GM12865 (cell line): ENCODE data around the gene PGGHG.

Experiments
- DNase-seq: peaks from one replicate; pipeline ENCODE4 v3.0.0; 2010; ENCODE audit warnings: low read depth
- H3K4me3 ChIP-seq: 2 replicates; pipeline ENCODE4 v1.5.1; 2011; ENCODE audit warnings: mild to moderate bottlenecking, low read depth, low read length, control low read depth
- TF ChIP-seq, protein P1 (sequence below): IDR thresholded peaks from 2 replicates; pipeline ENCODE4 v1.5.1; 2011; ENCODE audit warnings: low read length, control low read depth, low read depth, inconsistent platforms; ENCODE audit not compliant: insufficient read depth; ENCODE audit errors: missing control alignments

Gene PGGHG

DNA sequence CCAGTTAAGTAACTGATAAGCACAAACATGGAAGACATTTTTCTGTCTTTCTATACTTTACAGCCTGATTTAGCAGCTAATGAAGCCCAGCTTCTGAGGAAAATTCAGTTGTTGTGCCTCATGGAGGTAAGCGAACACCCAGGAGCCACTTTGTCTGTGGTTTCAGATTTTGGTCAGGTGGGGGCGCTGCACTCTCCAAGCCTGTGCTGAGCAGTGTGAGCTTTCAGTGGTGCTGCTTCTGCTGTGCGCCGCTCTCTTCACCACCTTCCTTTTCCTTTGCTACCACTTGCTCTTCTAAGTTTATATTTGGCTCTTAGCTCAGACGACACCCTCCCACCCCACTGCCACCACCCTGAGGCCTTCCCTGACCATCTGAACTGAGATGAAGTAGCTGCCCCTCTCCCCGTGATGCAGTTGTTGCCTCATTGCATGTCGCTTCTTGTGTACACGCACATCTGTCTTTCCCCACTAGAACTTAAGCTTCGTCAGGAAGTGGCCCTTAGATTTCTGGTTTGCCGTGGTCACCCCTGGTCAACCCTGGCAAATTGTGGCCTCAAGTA, 38.1 kb upstream of the PGGHG start:
- H3K4me3 ChIP-seq, result no peak overlapping the region
- DNase-seq, result peak; percentile 69
- TF ChIP-seq, protein P1, sequence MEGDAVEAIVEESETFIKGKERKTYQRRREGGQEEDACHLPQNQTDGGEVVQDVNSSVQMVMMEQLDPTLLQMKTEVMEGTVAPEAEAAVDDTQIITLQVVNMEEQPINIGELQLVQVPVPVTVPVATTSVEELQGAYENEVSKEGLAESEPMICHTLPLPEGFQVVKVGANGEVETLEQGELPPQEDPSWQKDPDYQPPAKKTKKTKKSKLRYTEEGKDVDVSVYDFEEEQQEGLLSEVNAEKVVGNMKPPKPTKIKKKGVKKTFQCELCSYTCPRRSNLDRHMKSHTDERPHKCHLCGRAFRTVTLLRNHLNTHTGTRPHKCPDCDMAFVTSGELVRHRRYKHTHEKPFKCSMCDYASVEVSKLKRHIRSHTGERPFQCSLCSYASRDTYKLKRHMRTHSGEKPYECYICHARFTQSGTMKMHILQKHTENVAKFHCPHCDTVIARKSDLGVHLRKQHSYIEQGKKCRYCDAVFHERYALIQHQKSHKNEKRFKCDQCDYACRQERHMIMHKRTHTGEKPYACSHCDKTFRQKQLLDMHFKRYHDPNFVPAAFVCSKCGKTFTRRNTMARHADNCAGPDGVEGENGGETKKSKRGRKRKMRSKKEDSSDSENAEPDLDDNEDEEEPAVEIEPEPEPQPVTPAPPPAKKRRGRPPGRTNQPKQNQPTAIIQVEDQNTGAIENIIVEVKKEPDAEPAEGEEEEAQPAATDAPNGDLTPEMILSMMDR, result peak; percentile 72

DNA sequence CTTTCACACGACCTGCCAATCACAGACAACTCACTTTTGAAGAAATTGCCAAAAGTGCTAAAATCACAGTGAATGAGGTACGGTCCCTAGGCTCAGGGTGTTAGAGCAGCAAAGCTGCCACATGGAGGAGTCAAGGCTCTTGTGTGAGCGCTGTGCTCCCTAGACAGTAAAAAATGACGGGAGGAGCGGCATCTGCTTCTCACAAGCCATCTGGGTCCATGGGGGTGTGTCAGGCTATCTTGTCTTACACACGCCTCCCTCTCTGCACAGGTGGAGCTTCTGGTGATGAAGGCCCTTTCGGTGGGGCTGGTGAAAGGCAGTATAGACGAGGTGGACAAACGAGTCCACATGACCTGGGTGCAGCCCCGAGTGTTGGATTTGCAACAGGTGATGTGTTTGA, 37.4 kb upstream of the PGGHG start:
- H3K4me3 ChIP-seq, result no peak overlapping the region
- TF ChIP-seq, protein P1, result no peak
- DNase-seq, result peak; percentile 36

DNA sequence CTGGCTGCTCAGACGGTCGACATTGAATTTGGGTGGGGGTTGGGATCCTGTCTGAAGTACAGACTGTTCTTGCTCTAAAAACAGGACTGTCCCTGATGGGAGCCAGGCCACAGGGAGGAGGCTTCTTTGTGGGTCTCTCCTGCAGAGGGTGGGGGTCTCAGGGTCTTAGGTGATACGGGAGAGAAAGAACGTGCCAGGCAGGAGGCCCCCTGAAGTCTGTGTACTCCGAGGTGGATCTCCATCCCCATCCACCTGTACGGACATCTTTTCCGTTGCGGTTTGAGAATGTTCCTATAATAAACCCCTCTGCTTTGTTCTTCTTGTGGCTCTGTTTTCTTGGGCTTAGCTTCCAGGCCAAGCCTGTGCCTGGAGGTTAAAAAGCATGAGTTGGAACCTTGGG, 36.3 kb upstream of the PGGHG start:
- DNase-seq, result no peak
- TF ChIP-seq, protein P1, result no peak
- no peak overlapping the region for H3K4me3 ChIP-seq

DNA sequence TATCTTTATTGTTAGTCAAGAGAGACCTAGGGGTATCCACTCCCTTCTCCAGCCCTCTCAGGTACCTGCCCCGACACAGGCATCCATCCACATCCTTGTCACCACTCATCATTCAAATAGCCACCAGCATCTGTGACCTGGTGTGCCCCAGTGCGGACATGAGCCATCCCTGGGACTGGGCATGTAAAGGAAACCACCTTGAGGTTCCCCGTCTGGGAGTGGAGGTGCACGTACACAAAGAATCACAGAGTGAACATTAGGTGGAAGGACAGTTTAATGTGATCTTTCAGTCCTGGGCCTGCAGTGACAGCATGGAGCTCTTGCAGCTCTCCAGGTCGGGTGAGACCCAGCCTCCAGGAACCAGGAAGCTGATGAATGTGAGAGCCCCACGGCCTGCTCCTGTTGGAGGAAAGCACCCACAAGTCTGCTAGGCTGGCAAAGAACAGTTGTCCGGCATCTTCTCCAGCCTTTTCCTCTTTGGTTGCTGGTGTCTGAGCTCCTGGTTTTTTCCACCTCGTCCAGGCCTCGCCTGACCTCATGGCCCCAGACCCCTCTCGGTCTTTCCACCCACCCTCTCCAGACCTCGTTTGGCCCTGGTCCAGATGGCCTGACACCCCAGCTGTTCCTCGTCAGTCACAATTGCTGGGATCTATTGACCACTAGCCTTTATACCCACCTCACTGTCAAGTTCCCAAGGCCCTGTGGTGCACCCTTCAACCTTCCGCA, 35.6 kb upstream of the PGGHG start:
- H3K4me3 ChIP-seq, result no peak overlapping the region
- TF ChIP-seq, protein P1, result no peak

DNA sequence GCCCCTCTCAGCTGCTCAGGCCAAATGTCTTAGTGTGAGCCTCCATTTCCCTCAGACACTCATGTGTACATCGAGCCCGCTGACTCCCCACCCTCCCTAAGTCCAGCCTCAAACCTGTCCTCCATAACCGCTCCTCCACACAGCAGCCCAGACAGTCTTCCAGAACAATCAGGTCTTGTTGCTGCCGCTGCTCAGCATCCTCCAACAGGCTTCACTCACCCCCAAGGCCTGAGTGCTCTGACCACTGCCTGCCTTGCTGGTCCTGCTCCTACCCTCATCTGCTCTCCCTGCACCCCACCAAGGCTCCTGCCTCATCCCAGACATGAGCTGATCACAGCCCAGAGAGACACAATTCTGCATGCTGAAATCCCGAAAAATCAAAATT, 35.0 kb upstream of the PGGHG start:
- TF ChIP-seq, protein P1, result no peak
- no peak for DNase-seq
- H3K4me3 ChIP-seq, result no peak overlapping the region

More for the DNA sequence above, 35.6 kb upstream of the PGGHG start:
- no peak for DNase-seq

DNA sequence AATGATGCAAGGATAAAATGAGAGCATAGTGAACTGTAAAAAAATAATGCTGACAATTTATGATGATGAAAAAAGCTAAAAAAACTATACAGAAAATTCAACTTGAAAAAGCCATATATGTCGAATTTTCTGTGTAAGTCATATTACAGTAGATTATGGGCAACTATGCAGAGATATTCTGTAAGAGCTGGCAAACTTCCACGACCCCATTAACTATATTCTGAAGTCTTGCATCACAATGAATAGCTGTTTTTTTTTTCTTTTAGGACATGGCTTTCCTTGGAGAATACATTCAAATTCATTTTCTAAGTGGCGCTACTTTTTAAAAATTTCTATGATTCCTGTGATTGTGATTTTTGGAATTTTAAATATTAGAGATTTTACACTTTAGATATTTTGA, 33.8 kb upstream of the PGGHG start:
- TF ChIP-seq, protein P1, result no peak
- no peak overlapping the region for H3K4me3 ChIP-seq
- DNase-seq, result no peak

DNA sequence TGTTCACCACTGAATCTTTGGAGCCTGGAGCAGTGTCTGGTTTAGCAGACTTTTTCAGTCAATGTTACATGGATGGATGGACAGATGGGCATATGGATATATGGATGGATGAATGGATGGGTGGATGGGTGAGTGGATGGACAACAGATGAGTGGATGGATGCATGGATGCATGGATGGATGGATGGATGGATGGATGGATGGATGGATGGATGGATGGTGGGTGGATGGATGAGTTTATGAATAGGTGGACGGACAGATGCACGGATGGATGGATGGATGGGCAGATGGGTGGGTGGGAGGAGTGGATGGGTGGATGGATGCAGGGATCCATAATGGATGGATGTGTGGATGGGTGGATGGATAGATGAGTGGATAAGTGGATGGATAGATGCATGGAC, 33.1 kb upstream of the PGGHG start:
- no peak for DNase-seq
- TF ChIP-seq, protein P1, result no peak
- no peak overlapping the region for H3K4me3 ChIP-seq
